ENCODE measurements around the gene NFASC. TPM values are rescaled to one million over a fixed set of nuclear protein-coding genes. Genes with fewer than 3 reads are reported as not detected.

Gene NFASC
- total and polyA plus RNA-seq, 2 experiments from 2014 or later: 3.9 to 11.7 TPM

DNA sequence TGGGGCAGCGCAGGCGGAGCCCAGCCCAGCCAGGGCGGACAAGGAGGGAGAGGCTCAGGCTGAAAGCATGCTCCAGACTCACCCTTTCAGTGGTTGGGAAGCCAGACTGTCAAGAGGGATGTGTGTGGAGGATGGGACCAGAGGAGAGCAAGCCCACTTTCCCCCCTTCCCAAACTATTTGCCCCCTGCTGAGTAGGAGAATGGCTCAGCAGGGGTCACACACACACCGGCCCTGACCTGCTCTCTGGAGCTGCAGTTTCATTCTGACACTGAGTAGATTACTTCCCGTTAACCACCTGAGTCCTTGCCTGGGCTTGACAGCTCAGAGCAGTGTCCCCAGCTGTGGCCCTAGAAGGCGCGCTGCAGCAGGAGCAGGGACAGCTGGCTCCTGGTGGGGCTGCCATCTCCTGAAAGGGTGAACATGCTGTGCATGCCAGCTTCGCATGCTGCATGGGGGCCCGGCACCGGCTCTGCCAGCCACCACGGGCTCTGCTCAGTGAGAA, 120.7 kb downstream of the NFASC start (continued):
- TF ChIP-seq ZNF462 (CRISPR knock-in tag; IDR thresholded peaks at IDR 0.05): peak; percentile 59; the same call in 1 of the 2 replicates
- TF ChIP-seq, protein P1, sequence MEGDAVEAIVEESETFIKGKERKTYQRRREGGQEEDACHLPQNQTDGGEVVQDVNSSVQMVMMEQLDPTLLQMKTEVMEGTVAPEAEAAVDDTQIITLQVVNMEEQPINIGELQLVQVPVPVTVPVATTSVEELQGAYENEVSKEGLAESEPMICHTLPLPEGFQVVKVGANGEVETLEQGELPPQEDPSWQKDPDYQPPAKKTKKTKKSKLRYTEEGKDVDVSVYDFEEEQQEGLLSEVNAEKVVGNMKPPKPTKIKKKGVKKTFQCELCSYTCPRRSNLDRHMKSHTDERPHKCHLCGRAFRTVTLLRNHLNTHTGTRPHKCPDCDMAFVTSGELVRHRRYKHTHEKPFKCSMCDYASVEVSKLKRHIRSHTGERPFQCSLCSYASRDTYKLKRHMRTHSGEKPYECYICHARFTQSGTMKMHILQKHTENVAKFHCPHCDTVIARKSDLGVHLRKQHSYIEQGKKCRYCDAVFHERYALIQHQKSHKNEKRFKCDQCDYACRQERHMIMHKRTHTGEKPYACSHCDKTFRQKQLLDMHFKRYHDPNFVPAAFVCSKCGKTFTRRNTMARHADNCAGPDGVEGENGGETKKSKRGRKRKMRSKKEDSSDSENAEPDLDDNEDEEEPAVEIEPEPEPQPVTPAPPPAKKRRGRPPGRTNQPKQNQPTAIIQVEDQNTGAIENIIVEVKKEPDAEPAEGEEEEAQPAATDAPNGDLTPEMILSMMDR (conservative IDR thresholded peaks at IDR 0.05; ENCODE audit: low read depth in 2 of 2): no peak
- no peak for TF ChIP-seq EZH2phosphoT487 (IDR thresholded peaks at IDR 0.05; ENCODE audit: unreplicated experiment)
- TF ChIP-seq ZNF114 (CRISPR knock-in tag; IDR thresholded peaks at IDR 0.05): no peak
- TF ChIP-seq CREB1 (CRISPR knock-in tag; IDR thresholded peaks at IDR 0.05; ENCODE audit: low read depth): no peak
- 0 out of 2 replicates have a peak, but pooled peaks have one; percentile 14 for TF ChIP-seq NANOG (IDR thresholded peaks at IDR 0.05; ENCODE audit: borderline replicate concordance)
- no peak for TF ChIP-seq POLR2AphosphoS5 (IDR thresholded peaks at IDR 0.05; ENCODE audit: low read depth)
- TF ChIP-seq STAT1 (IDR thresholded peaks at IDR 0.05; ENCODE audit: unreplicated experiment): no peak
- no peak for TF ChIP-seq JUNB (IDR thresholded peaks at IDR 0.05; ENCODE audit: unreplicated experiment)
